H1 (cell line): Measurements from ENCODE around the gene GPC6.

Experiments used
- BACH1 ChIP-seq: IDR thresholded peaks from 2 replicates; pipeline ENCODE4 v1.6.1; 2012; ENCODE audit warnings: low read length, improper control_type of control experiment
- CBX8 ChIP-seq: fragments of 300-800, 300-1000 bp; sonication (generic); IDR thresholded peaks from 2 replicates; pipeline ENCODE4 v1.7.1; 2016; ENCODE audit warnings: low read depth, low read length, borderline replicate concordance
- EZH2 ChIP-seq: fragments of 200-600 bp; sonication (generic); IDR thresholded peaks from 2 replicates; pipeline ENCODE4 v1.7.1; 2012; ENCODE audit warnings: low read depth, mild to moderate bottlenecking, moderate library complexity, low read length, inconsistent platforms; ENCODE audit not compliant: severe bottlenecking
- GABPA ChIP-seq: IDR thresholded peaks from 2 replicates; pipeline ENCODE4 v1.6.1; 2011; ENCODE audit warnings: mild to moderate bottlenecking, low read length, moderate library complexity, borderline replicate concordance; ENCODE audit not compliant: insufficient read depth
- JUN ChIP-seq: IDR thresholded peaks from 2 replicates; pipeline ENCODE4 v1.6.1; 2011; ENCODE audit warnings: low read depth, mild to moderate bottlenecking, improper control_type of control experiment, low read length
- KDM1A ChIP-seq: fragments of 200-600, 300-600 bp; sonication (generic); IDR thresholded peaks from 2 replicates; pipeline ENCODE4 v1.7.1; 2016; ENCODE audit warnings: mild to moderate bottlenecking, low read length, borderline replicate concordance
- NANOG ChIP-seq: IDR thresholded peaks from 2 replicates; pipeline ENCODE4 v1.6.1; 2011; ENCODE audit warnings: low read length, low read depth, mild to moderate bottlenecking, inconsistent platforms; ENCODE audit not compliant: insufficient read depth, poor library complexity, severe bottlenecking
- NRF1 ChIP-seq: IDR thresholded peaks from 2 replicates; pipeline ENCODE4 v1.6.1; 2011; ENCODE audit warnings: mild to moderate bottlenecking, low read depth, low read length, improper control_type of control experiment
- POLR2A ChIP-seq, 2 experiments: IDR thresholded peaks; 1 replicate in 1 of 2; 2 replicates in 1 of 2; pipeline ENCODE4 v1.6.1; 2011; ENCODE audit warnings: low read depth in 2 of 2, low read length in 2 of 2, mild to moderate bottlenecking in 2 of 2; ENCODE audit errors: control extremely low read depth in 1 of 2
- RFX5 ChIP-seq: IDR thresholded peaks from 2 replicates; pipeline ENCODE4 v1.6.1; 2011; ENCODE audit warnings: low read depth, low read length, improper control_type of control experiment, borderline replicate concordance
- SP2 ChIP-seq: IDR thresholded peaks from 2 replicates; pipeline ENCODE4 v1.6.1; 2012; ENCODE audit warnings: mild to moderate bottlenecking, low read length, inconsistent platforms
- YY1 ChIP-seq: IDR thresholded peaks from 2 replicates; pipeline ENCODE4 v1.6.1; 2011; ENCODE audit warnings: low read depth, mild to moderate bottlenecking, low read length
- TF ChIP-seq, protein P1 (sequence below), 3 experiments: IDR thresholded peaks; 1 replicate in 2 of 3; 2 replicates in 1 of 3; pipeline versions ENCODE4 v1.5.1 to v1.6.1; 2011; ENCODE audit warnings: low read length in 3 of 3, mild to moderate bottlenecking in 3 of 3, inconsistent platforms in 2 of 3, low read depth in 1 of 3, moderate library complexity in 1 of 3; ENCODE audit not compliant: insufficient read depth in 1 of 3; ENCODE audit errors: control extremely low read depth in 1 of 3
- TF ChIP-seq, protein P2 (sequence below): fragments of 300-600 bp; sonication (generic); IDR thresholded peaks from 2 replicates; pipeline ENCODE4 v1.7.1; 2012; ENCODE audit warnings: low read length, moderate library complexity, mild to moderate bottlenecking, inconsistent platforms; ENCODE audit not compliant: insufficient replicate concordance

DNA sequence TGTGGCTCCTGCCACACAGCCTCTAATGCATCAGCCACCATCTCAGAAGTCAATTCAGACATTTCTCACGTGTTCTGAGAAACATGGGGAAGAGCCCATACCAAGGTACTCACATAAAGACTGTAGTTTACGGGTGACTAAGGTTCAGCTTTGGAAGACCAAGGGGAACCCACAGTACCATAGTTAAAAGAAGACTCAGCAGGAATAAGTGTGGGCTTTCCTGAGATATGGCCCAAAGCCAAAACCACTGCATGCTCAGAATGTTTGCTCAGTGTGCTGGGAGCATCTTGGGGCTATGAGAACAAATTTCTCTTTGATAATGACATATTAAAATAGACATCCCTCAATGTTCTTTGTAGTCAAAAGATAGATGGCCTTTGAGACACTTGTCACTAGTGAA lies 969.1 kb downstream of the GPC6 start:
- TF ChIP-seq NANOG (no peak), SP2 (no peak), EZH2 (no peak), POLR2A (IDR thresholded peaks at IDR 0.05; ENCODE audit: control extremely low read depth in 1 of 2, low read depth in 2 of 2, low read length in 2 of 2) (no peak), JUN (no peak), KDM1A (no peak), YY1 (no peak), GABPA (no peak), NRF1 (no peak), CBX8 (no peak), RFX5 (no peak), BACH1 (no peak)
- TF ChIP-seq, protein P1, sequence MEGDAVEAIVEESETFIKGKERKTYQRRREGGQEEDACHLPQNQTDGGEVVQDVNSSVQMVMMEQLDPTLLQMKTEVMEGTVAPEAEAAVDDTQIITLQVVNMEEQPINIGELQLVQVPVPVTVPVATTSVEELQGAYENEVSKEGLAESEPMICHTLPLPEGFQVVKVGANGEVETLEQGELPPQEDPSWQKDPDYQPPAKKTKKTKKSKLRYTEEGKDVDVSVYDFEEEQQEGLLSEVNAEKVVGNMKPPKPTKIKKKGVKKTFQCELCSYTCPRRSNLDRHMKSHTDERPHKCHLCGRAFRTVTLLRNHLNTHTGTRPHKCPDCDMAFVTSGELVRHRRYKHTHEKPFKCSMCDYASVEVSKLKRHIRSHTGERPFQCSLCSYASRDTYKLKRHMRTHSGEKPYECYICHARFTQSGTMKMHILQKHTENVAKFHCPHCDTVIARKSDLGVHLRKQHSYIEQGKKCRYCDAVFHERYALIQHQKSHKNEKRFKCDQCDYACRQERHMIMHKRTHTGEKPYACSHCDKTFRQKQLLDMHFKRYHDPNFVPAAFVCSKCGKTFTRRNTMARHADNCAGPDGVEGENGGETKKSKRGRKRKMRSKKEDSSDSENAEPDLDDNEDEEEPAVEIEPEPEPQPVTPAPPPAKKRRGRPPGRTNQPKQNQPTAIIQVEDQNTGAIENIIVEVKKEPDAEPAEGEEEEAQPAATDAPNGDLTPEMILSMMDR (IDR thresholded peaks at IDR 0.05; ENCODE audit: control extremely low read depth in 1 of 3, insufficient read depth in 1 of 3, low read depth in 1 of 3, low read length in 3 of 3): no peak
- TF ChIP-seq, protein P2, sequence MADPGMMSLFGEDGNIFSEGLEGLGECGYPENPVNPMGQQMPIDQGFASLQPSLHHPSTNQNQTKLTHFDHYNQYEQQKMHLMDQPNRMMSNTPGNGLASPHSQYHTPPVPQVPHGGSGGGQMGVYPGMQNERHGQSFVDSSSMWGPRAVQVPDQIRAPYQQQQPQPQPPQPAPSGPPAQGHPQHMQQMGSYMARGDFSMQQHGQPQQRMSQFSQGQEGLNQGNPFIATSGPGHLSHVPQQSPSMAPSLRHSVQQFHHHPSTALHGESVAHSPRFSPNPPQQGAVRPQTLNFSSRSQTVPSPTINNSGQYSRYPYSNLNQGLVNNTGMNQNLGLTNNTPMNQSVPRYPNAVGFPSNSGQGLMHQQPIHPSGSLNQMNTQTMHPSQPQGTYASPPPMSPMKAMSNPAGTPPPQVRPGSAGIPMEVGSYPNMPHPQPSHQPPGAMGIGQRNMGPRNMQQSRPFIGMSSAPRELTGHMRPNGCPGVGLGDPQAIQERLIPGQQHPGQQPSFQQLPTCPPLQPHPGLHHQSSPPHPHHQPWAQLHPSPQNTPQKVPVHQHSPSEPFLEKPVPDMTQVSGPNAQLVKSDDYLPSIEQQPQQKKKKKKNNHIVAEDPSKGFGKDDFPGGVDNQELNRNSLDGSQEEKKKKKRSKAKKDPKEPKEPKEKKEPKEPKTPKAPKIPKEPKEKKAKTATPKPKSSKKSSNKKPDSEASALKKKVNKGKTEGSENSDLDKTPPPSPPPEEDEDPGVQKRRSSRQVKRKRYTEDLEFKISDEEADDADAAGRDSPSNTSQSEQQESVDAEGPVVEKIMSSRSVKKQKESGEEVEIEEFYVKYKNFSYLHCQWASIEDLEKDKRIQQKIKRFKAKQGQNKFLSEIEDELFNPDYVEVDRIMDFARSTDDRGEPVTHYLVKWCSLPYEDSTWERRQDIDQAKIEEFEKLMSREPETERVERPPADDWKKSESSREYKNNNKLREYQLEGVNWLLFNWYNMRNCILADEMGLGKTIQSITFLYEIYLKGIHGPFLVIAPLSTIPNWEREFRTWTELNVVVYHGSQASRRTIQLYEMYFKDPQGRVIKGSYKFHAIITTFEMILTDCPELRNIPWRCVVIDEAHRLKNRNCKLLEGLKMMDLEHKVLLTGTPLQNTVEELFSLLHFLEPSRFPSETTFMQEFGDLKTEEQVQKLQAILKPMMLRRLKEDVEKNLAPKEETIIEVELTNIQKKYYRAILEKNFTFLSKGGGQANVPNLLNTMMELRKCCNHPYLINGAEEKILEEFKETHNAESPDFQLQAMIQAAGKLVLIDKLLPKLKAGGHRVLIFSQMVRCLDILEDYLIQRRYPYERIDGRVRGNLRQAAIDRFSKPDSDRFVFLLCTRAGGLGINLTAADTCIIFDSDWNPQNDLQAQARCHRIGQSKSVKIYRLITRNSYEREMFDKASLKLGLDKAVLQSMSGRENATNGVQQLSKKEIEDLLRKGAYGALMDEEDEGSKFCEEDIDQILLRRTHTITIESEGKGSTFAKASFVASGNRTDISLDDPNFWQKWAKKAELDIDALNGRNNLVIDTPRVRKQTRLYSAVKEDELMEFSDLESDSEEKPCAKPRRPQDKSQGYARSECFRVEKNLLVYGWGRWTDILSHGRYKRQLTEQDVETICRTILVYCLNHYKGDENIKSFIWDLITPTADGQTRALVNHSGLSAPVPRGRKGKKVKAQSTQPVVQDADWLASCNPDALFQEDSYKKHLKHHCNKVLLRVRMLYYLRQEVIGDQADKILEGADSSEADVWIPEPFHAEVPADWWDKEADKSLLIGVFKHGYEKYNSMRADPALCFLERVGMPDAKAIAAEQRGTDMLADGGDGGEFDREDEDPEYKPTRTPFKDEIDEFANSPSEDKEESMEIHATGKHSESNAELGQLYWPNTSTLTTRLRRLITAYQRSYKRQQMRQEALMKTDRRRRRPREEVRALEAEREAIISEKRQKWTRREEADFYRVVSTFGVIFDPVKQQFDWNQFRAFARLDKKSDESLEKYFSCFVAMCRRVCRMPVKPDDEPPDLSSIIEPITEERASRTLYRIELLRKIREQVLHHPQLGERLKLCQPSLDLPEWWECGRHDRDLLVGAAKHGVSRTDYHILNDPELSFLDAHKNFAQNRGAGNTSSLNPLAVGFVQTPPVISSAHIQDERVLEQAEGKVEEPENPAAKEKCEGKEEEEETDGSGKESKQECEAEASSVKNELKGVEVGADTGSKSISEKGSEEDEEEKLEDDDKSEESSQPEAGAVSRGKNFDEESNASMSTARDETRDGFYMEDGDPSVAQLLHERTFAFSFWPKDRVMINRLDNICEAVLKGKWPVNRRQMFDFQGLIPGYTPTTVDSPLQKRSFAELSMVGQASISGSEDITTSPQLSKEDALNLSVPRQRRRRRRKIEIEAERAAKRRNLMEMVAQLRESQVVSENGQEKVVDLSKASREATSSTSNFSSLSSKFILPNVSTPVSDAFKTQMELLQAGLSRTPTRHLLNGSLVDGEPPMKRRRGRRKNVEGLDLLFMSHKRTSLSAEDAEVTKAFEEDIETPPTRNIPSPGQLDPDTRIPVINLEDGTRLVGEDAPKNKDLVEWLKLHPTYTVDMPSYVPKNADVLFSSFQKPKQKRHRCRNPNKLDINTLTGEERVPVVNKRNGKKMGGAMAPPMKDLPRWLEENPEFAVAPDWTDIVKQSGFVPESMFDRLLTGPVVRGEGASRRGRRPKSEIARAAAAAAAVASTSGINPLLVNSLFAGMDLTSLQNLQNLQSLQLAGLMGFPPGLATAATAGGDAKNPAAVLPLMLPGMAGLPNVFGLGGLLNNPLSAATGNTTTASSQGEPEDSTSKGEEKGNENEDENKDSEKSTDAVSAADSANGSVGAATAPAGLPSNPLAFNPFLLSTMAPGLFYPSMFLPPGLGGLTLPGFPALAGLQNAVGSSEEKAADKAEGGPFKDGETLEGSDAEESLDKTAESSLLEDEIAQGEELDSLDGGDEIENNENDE: no peak
